SK-N-SH treated with all-trans-retinoic acid at 6 μM for 48 hours (cell line): ENCODE results near the gene APPBP2.

ENCODE experiments used
- BACH2 ChIP-seq: fragments of 250-450 bp; sonication (Bioruptor Pico); IDR thresholded peaks from 2 replicates; pipeline ENCODE4 v1.9.0; 2021; ENCODE audit warnings: mild to moderate bottlenecking, borderline replicate concordance
- CSRNP3 ChIP-seq: fragments of 250-450 bp; sonication (Bioruptor Pico); IDR thresholded peaks from 2 replicates; pipeline ENCODE4 v1.5.1; 2021; ENCODE audit warnings: mild to moderate bottlenecking, moderate library complexity
- ESRRG ChIP-seq: fragments of 250-450 bp; sonication (Bioruptor Pico); IDR thresholded peaks from 2 replicates; pipeline ENCODE4 v1.6.1; 2021; ENCODE audit warnings: mild to moderate bottlenecking
- OSR1 ChIP-seq: fragments of 250-450 bp; sonication (Bioruptor Pico); IDR thresholded peaks from 2 replicates; pipeline ENCODE4 v1.8.0; 2022; ENCODE audit warnings: moderate library complexity, mild to moderate bottlenecking, inconsistent platforms
- PPARA ChIP-seq: fragments of 250-450 bp; sonication (Bioruptor Pico); IDR thresholded peaks from 2 replicates; pipeline ENCODE4 v1.5.0; 2020; ENCODE audit warnings: mild to moderate bottlenecking, borderline replicate concordance
- TCF4 ChIP-seq: fragments of 250-450 bp; sonication (Bioruptor Pico); IDR thresholded peaks from 2 replicates; pipeline ENCODE4 v1.8.0; 2021; ENCODE audit warnings: mild to moderate bottlenecking, moderate library complexity, borderline replicate concordance
- TSHZ2 ChIP-seq: fragments of 250-450 bp; sonication (Bioruptor Pico); IDR thresholded peaks from 2 replicates; pipeline ENCODE4 v1.5.0; 2020; ENCODE audit warnings: mild to moderate bottlenecking, moderate library complexity
- ZC3H10 ChIP-seq: fragments of 250-450 bp; sonication (Bioruptor Pico); IDR thresholded peaks from 2 replicates; pipeline ENCODE4 v1.5.1; 2021; ENCODE audit warnings: mild to moderate bottlenecking, moderate library complexity
- ZFP3 ChIP-seq: fragments of 250-450 bp; sonication (Bioruptor Pico); IDR thresholded peaks from 2 replicates; pipeline ENCODE4 v1.5.0; 2020; ENCODE audit warnings: mild to moderate bottlenecking, moderate library complexity
- ZFP30 ChIP-seq: fragments of 450-650 bp; formaldehyde crosslinking; IDR thresholded peaks from 2 replicates; pipeline ENCODE4 v1.5.0; 2022; ENCODE audit warnings: mild to moderate bottlenecking, moderate library complexity
- ZNF565 ChIP-seq: fragments of 450-650 bp; formaldehyde crosslinking; conservative IDR thresholded peaks from 2 replicates; pipeline ENCODE4 v1.5.0; 2020; ENCODE audit warnings: low read depth, mild to moderate bottlenecking, moderate library complexity
- ZNF70 ChIP-seq: fragments of 450-650 bp; formaldehyde crosslinking; IDR thresholded peaks from 2 replicates; pipeline ENCODE4 v1.5.0; 2020; ENCODE audit warnings: mild to moderate bottlenecking, moderate library complexity
- TF ChIP-seq, protein P1 (sequence below): fragments of 250-450 bp; sonication (Bioruptor Pico); IDR thresholded peaks from 2 replicates; pipeline ENCODE4 v1.8.0; 2020; ENCODE audit warnings: mild to moderate bottlenecking, moderate library complexity, borderline replicate concordance
- TF ChIP-seq, protein P2 (sequence below): fragments of 250-450 bp; sonication (Bioruptor Pico); IDR thresholded peaks from 2 replicates; pipeline ENCODE4 v1.5.1; 2020; ENCODE audit warnings: low read depth, mild to moderate bottlenecking, moderate library complexity

DNA sequence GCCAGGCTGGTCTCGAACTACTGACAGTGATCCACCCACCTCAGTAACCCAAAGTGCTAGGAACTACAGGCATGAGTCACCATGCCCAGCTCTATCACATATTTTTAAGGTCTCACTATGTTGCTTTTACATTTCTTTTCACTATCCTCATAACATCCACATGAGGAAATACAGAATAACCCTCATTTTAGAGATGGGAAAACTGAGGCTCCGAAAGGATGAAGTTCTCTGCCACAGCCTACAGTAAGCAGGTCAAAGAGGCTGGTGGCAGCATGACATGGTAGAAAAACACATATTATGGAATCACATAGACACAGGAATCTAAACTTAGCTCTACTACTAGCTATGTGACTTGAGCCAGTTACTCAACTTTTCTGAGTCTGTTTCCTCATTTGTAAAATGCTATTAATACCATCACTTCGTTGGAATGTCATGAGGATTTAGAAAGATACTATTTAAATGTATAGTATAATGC, 32.2 kb downstream of the APPBP2 start:
- no peak for TF ChIP-seq TCF4
- TF ChIP-seq ESRRG, result no peak
- TF ChIP-seq OSR1, result no peak
- TF ChIP-seq, protein P1, sequence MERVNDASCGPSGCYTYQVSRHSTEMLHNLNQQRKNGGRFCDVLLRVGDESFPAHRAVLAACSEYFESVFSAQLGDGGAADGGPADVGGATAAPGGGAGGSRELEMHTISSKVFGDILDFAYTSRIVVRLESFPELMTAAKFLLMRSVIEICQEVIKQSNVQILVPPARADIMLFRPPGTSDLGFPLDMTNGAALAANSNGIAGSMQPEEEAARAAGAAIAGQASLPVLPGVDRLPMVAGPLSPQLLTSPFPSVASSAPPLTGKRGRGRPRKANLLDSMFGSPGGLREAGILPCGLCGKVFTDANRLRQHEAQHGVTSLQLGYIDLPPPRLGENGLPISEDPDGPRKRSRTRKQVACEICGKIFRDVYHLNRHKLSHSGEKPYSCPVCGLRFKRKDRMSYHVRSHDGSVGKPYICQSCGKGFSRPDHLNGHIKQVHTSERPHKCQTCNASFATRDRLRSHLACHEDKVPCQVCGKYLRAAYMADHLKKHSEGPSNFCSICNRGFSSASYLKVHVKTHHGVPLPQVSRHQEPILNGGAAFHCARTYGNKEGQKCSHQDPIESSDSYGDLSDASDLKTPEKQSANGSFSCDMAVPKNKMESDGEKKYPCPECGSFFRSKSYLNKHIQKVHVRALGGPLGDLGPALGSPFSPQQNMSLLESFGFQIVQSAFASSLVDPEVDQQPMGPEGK (CRISPR knock-in tag), result no peak
- no peak for TF ChIP-seq TSHZ2 (CRISPR knock-in tag)
- no peak for TF ChIP-seq CSRNP3
- TF ChIP-seq PPARA (CRISPR knock-in tag), result no peak
- TF ChIP-seq, protein P2, sequence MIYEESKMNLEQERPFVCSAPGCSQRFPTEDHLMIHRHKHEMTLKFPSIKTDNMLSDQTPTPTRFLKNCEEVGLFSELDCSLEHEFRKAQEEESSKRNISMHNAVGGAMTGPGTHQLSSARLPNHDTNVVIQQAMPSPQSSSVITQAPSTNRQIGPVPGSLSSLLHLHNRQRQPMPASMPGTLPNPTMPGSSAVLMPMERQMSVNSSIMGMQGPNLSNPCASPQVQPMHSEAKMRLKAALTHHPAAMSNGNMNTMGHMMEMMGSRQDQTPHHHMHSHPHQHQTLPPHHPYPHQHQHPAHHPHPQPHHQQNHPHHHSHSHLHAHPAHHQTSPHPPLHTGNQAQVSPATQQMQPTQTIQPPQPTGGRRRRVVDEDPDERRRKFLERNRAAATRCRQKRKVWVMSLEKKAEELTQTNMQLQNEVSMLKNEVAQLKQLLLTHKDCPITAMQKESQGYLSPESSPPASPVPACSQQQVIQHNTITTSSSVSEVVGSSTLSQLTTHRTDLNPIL (CRISPR knock-in tag), result no peak
- TF ChIP-seq ZFP30 (CRISPR knock-in tag), result no peak
- TF ChIP-seq BACH2, result no peak
- TF ChIP-seq ZNF70 (CRISPR knock-in tag), result no peak
- no peak for TF ChIP-seq ZFP3 (CRISPR knock-in tag)
- no peak for TF ChIP-seq ZC3H10 (CRISPR knock-in tag)
- TF ChIP-seq ZNF565 (CRISPR knock-in tag), result no peak
